Effector memory CD4-positive, alpha-beta T cell (primary cell): ENCODE results near the gene SEMA4D.

Experiments
- DNase-seq, 3 donors: peaks; one replicate each; pipeline ENCODE4 v3.0.0-alpha.2; 2020
- H3K27ac ChIP-seq: 2 replicates; pipeline ENCODE4 v1.7.0; 2013; ENCODE audit warnings: mild to moderate bottlenecking, low read length, moderate library complexity; ENCODE audit not compliant: insufficient read depth, poor library complexity, severe bottlenecking
- H3K27me3 ChIP-seq: replicated peaks from 2 replicates; pipeline ENCODE4 v1.7.0; 2013; ENCODE audit warnings: mild to moderate bottlenecking, low read length; ENCODE audit not compliant: insufficient read depth, control insufficient read depth, poor library complexity, severe bottlenecking
- H3K36me3 ChIP-seq: 2 replicates; pipeline ENCODE4 v1.7.0; 2013; ENCODE audit warnings: mild to moderate bottlenecking, low read length, moderate library complexity; ENCODE audit not compliant: control insufficient read depth, insufficient read depth
- H3K4me1 ChIP-seq: 2 replicates; pipeline ENCODE4 v1.7.0; 2013; ENCODE audit warnings: low read length, mild to moderate bottlenecking; ENCODE audit not compliant: control insufficient read depth, insufficient read depth, poor library complexity, severe bottlenecking
- H3K4me3 ChIP-seq: 2 replicates; pipeline ENCODE4 v1.7.0; 2013; ENCODE audit warnings: low read length, low read depth, mild to moderate bottlenecking; ENCODE audit not compliant: insufficient read depth, poor library complexity, severe bottlenecking
- H3K9me3 ChIP-seq: 2 replicates; pipeline ENCODE4 v1.7.0; 2013; ENCODE audit warnings: mild to moderate bottlenecking, low read length, moderate library complexity; ENCODE audit not compliant: control insufficient read depth

The SEMA4D gene

DNA sequence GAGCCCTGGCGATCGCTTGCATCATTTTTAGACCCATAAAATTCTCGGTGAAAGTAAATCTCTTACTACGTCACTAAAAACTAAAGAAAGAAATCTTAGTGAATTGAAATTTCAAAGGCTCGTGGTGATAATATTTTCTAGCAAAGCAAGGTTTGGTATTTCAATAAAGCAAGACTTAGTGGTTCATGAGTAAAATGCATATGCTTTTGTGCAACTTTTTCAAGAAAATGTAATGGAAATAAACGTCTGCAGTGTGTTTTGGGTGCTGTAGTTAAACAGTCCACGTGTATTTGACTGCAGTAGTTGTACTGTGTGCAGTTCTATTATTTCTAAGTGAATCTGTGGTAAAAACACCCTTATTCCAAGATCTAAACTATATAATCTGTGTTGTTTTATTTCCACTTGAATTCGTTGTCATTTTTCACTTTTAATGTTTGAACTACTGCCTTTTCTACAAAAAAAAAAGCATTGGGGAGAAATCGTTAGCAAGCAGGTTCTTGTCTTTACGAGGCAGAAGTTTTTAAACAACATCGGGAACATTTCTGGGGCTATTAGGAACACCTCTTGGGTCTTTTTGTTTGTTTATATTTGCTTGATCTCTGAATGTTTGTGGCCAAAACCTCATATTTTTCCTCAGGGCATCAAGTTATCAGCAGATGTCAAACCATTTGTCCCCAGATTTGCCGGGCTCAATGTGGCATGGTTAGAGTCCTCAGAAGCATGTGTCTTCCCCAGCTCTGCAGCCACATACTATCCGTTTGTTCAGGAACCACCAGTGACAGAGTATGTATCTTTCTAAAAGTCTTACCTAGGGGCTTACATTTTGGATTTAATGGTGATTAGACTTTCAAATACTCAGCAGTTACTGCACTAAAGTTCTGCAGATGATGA is 178.7 kb downstream of the SEMA4D start:
- DNase-seq: no peak
- peaks cover 17% of the 10 kb centered on the region for H3K4me1 ChIP-seq
- peak overlapping the region; percentile 83 for H3K4me3 ChIP-seq
- peak overlapping the region; percentile 100 for H3K27ac ChIP-seq
- peaks cover 12% of the 10 kb centered on the region for H3K36me3 ChIP-seq
- no peaks in the 10 kb centered on the region for H3K27me3 ChIP-seq
- no peaks in the 10 kb centered on the region for H3K9me3 ChIP-seq

DNA sequence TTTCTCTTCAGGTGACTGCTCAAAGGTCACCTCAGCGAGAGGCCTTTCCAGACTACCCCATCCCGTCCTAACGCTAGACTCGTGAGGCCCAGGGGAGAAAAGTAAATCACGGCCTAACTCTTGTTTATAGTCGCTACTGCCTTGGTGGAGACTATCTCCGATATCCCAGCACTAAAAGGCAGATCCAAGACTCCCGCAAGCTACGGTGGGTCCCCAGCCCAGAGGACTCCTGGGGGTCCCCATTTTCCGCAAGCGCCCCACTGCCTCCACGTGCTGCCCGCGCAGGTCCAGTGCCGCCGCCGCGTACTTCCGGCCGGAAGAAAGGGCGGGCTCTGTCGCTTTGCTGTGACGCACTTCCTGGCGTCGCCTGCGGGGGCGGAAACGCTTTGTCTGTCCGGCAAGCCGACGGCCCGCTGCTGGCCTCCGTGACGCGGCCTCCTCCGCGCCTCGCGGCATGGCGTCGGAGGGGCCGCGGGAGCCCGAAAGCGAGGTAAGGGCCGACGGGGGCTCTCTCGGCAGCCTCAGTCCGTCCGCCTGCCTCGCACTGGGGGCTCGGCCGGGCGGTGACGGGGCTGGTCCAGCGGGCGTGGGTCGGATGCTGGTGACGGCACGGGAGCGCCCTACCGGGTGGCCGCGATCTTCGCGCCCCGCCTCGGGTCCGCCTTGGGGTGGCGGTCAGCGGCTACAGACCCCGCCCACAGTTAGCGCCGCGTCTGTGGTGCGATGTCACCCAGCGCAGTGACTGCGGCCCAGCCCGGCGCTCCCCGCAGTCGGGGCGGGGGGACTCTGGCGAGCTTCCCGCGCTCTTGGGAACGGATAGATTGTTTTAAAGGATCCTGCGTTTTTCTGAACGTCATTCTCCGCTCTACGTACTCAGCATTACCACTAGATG is 179.5 kb downstream of the SEMA4D start, which contains the start of gene SECISBP2:
Gene SECISBP2 (plus strand): TSS at position 378 of the 892 bp plus-strand sequence. CDS start 77 bp downstream, at position 455.
- no peaks in the 10 kb centered on the region for H3K27me3 ChIP-seq
- peaks cover 6% of the 10 kb centered on the region for H3K36me3 ChIP-seq
- H3K4me1 ChIP-seq: peaks cover 17% of the 10 kb centered on the region
- H3K9me3 ChIP-seq: no peaks in the 10 kb centered on the region
- peak within 1 kb of the TSS; percentile 83 for H3K4me3 ChIP-seq
- DNase-seq: peak; percentile 87 to 90 (median 88)
- H3K27ac ChIP-seq: peak within 1 kb of the TSS; percentile 100

DNA sequence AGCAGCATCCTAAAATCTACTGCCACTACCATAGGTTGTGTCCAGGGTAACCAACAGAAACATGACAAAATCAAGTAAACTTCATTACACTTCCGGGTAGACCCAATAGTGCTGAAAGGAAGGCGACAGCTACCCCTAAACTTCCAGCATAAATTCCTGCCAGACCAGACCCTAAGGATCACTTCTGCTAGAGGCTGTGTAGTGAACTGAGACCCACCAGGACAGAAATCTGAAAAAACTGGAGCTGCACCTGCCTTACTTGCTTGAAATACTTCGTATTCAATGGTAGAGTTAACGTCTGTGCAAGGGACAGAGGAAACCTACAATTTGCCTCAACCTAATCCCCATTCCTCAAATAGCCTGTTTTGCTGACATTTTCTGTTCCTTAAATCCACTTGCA is 180.6 kb downstream of the SEMA4D start:
- no peak for DNase-seq
- H3K36me3 ChIP-seq: peaks cover 6% of the 10 kb centered on the region
- H3K9me3 ChIP-seq: no peaks in the 10 kb centered on the region
- no peaks in the 10 kb centered on the region for H3K27me3 ChIP-seq
- H3K27ac ChIP-seq: no peak overlapping the region
- H3K4me3 ChIP-seq: no peak overlapping the region
- peaks cover 21% of the 10 kb centered on the region for H3K4me1 ChIP-seq

DNA sequence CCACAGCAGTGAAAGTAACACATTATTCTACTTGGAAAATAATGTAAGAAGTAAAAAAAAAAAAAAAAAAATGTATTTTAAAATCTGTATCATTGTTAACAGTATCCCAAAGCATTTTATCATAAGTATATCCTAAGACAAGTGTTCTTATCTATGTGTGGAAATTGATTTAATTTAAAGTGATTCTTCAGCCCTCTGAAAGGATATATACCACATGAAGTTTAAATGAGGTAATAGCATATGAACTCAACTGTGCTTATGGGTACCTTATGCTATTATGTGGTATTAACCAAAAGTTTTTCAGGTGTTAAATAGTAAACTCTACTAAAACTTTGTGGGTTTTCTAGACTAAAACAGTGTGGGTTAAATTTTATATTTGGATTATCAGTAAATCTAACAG is 182.4 kb downstream of the SEMA4D start:
- Histone ChIP-seq H3K27ac (no peak overlapping the region), H3K4me1 (peaks cover 30% of the 10 kb centered on the region), H3K9me3 (no peaks in the 10 kb centered on the region), H3K36me3 (peaks cover 5% of the 10 kb centered on the region), H3K27me3 (no peaks in the 10 kb centered on the region), H3K4me3 (no peak overlapping the region)
- no peak for DNase-seq

DNA sequence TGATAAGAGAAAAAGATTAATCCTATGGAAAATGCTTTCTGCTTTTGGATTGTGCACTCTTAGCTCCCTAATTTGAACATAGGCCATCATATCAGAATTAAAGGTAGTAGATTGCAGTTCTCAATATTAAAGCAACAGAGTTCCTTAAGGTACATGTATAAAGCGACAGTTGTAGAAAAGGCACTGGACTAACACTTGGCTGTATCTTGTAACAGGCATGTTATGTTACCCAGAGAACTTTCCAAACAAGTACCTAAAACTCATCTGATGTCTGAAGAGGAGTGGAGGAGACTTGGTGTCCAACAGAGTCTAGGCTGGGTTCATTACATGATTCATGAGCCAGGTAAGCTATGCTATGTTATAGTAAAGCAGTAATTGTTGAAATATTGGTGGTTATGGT is 183.0 kb downstream of the SEMA4D start:
- no peaks in the 10 kb centered on the region for H3K27me3 ChIP-seq
- no peak for DNase-seq
- H3K4me1 ChIP-seq: peaks cover 34% of the 10 kb centered on the region
- H3K36me3 ChIP-seq: no peaks in the 10 kb centered on the region
- H3K27ac ChIP-seq: no peak overlapping the region
- no peaks in the 10 kb centered on the region for H3K9me3 ChIP-seq
- H3K4me3 ChIP-seq: no peak overlapping the region

DNA sequence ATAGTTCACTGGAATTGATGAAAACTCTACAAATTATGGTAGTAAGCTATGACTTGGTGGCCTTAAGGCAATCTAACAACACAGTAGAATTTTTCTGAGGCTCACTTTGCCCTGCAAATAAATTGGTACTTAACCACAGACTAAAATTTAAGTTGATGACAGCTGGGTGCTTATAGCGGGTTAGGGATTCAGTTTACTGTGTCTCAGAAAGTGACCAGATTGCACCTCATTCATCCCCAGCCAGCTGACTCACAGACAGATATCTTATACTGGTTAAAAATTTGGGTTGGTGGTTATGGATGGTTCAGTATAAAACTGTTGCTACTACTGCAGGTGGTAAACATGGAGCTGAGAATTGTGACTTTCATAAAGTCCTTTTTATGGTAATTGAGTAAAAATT is 184.1 kb downstream of the SEMA4D start:
- H3K27ac ChIP-seq: no peak overlapping the region
- H3K4me1 ChIP-seq: peaks cover 30% of the 10 kb centered on the region
- H3K36me3 ChIP-seq: no peaks in the 10 kb centered on the region
- H3K4me3 ChIP-seq: no peak overlapping the region
- no peak for DNase-seq
- no peaks in the 10 kb centered on the region for H3K27me3 ChIP-seq
- H3K9me3 ChIP-seq: no peaks in the 10 kb centered on the region

DNA sequence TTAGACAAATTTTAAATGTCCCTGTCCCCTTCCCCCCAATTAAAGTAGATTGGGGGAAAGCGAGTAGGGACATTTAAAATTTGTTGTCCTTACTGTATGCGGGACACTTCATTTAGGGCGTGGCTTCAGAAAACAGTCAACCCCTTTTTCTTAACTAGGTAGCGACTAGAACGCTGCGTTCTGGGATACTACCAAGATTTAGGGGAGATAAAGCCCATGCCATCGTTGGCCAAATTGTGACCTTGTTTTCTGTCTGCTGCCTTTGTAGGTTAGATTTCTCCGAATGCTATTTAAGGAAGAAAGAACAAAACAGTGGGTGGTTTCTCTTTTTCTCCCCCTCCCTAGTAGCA is 185.7 kb downstream of the SEMA4D start:
- Histone ChIP-seq H3K27me3 (no peaks in the 10 kb centered on the region), H3K9me3 (no peaks in the 10 kb centered on the region), H3K4me1 (peaks cover 22% of the 10 kb centered on the region), H3K36me3 (no peaks in the 10 kb centered on the region), H3K4me3 (peak overlapping the region; percentile 65), H3K27ac (no peak overlapping the region)
- DNase-seq: no peak

DNA sequence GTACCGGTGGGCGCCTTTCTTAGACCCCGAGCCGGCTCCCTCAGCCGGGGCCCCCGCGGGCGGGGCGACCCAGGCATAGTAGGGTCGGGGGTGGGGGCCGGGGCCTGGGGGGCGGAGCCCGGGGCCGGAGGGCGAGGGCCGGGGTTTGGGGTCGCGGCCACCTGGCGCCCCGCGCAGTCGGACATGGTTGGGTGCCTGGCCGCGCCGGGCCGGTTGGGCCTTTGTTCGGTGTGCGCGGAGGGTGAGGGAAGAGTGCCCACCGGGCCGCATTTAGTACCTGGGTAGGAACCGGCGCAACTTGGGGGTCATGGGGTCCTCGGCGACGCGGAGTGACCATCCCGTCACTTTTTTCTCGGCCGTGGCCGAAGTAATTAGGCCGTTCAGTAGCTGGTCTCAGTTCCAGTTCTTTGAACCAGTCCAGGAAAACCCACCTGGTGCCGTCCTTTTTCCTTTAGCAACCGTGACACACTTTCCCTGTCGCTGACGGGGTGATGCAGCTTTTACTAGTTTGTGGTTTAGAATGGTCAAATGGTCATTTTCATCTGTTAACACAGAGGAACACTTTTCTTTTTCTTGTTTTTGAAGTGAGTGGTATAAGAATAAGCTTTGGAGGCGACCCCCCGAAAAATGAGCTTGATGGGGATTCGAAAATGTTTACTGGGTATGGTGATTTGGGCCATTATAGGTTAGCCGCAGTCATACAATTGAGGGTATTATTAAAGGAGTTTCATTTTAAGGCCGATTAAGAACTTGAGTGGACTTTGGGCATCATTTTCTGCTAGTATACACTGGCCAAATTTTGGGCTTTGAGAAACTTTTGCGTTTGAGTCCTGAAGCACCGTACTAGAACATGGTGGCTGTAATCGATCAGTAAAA is 186.3 kb downstream of the SEMA4D start:
- H3K27me3 ChIP-seq: no peaks in the 10 kb centered on the region
- peak overlapping the region; percentile 99 for H3K27ac ChIP-seq
- DNase-seq: no peak
- peaks cover 22% of the 10 kb centered on the region for H3K4me1 ChIP-seq
- H3K9me3 ChIP-seq: no peaks in the 10 kb centered on the region
- H3K4me3 ChIP-seq: peak overlapping the region; percentile 65
- no peaks in the 10 kb centered on the region for H3K36me3 ChIP-seq
